PC-9 (cell line): ENCODE measurements around the gene VAT1.

Experiments
- CTCF ChIP-seq: fragments of 200-600 bp; sonication (generic); conservative IDR thresholded peaks from 2 replicates; pipeline ENCODE4 v1.6.1; 2017; ENCODE audit warnings: mixed run types, antibody characterized with exemption, mild to moderate bottlenecking, moderate library complexity
- EZH2 ChIP-seq: fragments of 200-600 bp; sonication (generic); IDR thresholded peaks from 2 replicates; pipeline ENCODE4 v1.8.0; 2017; ENCODE audit warnings: antibody characterized with exemption, low read depth

GRCh38 chr17:42975265-42975664 is 46.9 kb downstream of the VAT1 start:
- TF ChIP-seq CTCF (no peak), EZH2 (no peak)
